Astrocyte (in vitro differentiated cells and primary cell): ENCODE data around the gene FBXO10. TPM values are rescaled to one million over a fixed set of nuclear protein-coding genes. Genes with fewer than 3 reads are reported as not detected.
"Not testable (repeated sequence)": the region's sequence is repeated elsewhere in the genome, so short reads cannot be mapped to it uniquely, and the experiment has no call there.

Experiments
- DNase-seq: peaks from one replicate; pipeline ENCODE4 v3.0.0-alpha.2; 2010; ENCODE audit warnings: low read depth
- FAIRE-seq: peaks from 2 replicates; lab custom pipeline; 2011; peaks lifted over from hg19 to GRCh38; lab: Jason Lieb, UNC
- H2AFZ ChIP-seq: 2 replicates; pipeline ENCODE4 v1.6.0; 2012; ENCODE audit warnings: low read depth, low read length, inconsistent platforms
- H3K27ac ChIP-seq: 2 replicates; pipeline ENCODE4 v1.5.1; 2011; ENCODE audit warnings: low read depth, low read length, inconsistent platforms
- H3K27me3 ChIP-seq: 2 replicates; pipeline ENCODE4 v1.6.0; 2011; ENCODE audit warnings: low read length, inconsistent platforms; ENCODE audit not compliant: insufficient read depth
- H3K36me3 ChIP-seq: 2 replicates; pipeline ENCODE4 v1.5.1; 2011; ENCODE audit warnings: low read length, inconsistent platforms; ENCODE audit not compliant: insufficient read depth
- H3K4me1 ChIP-seq: 2 replicates; pipeline ENCODE4 v1.5.1; 2011; ENCODE audit warnings: low read length, inconsistent platforms; ENCODE audit not compliant: insufficient read depth
- H3K4me2 ChIP-seq: 2 replicates; pipeline ENCODE4 v1.6.0; 2012; ENCODE audit warnings: low read length, inconsistent platforms
- H3K4me3 ChIP-seq: 2 replicates; pipeline ENCODE4 v1.5.1; 2011; ENCODE audit warnings: low read depth, mild to moderate bottlenecking, low read length, inconsistent platforms; ENCODE audit not compliant: insufficient read depth
- H3K79me2 ChIP-seq: 2 replicates; pipeline ENCODE4 v1.6.0; 2012; ENCODE audit warnings: mild to moderate bottlenecking, low read length, inconsistent platforms; ENCODE audit not compliant: insufficient read depth
- H3K9ac ChIP-seq: 2 replicates; pipeline ENCODE4 v1.6.0; 2012; ENCODE audit warnings: mild to moderate bottlenecking, low read length, inconsistent platforms
- H3K9me3 ChIP-seq: 2 replicates; pipeline ENCODE4 v1.5.1; 2012; ENCODE audit warnings: low read depth, mild to moderate bottlenecking, low read length, inconsistent platforms; ENCODE audit not compliant: insufficient read depth
- H4K20me1 ChIP-seq: 2 replicates; pipeline ENCODE4 v1.6.0; 2012; ENCODE audit warnings: low read length, inconsistent platforms; ENCODE audit not compliant: insufficient read depth
- H3K27ac Mint-ChIP-seq: one replicate; pipeline ENCODE4 v1.8.0; 2021; ENCODE audit warnings: mild to moderate bottlenecking, mixed read lengths; ENCODE audit not compliant: unreplicated experiment
- H3K27me3 Mint-ChIP-seq: one replicate; pipeline ENCODE4 v1.8.0; 2021; ENCODE audit warnings: low read depth, mixed read lengths; ENCODE audit not compliant: unreplicated experiment
- H3K36me3 Mint-ChIP-seq: one replicate; pipeline ENCODE4 v1.8.0; 2021; ENCODE audit warnings: low read depth, mixed read lengths; ENCODE audit not compliant: unreplicated experiment
- H3K4me1 Mint-ChIP-seq: one replicate; pipeline ENCODE4 v1.8.0; 2021; ENCODE audit warnings: low read depth, mixed read lengths; ENCODE audit not compliant: unreplicated experiment
- H3K4me3 Mint-ChIP-seq: one replicate; pipeline ENCODE4 v1.8.0; 2021; ENCODE audit warnings: mild to moderate bottlenecking, moderate library complexity, mixed read lengths; ENCODE audit not compliant: unreplicated experiment
- H3K9me3 Mint-ChIP-seq: one replicate; pipeline ENCODE4 v1.8.0; 2021; ENCODE audit warnings: mild to moderate bottlenecking, mixed read lengths; ENCODE audit not compliant: unreplicated experiment
- EZH2 ChIP-seq: IDR thresholded peaks from 2 replicates; pipeline ENCODE4 v1.6.1; 2012; ENCODE audit warnings: mild to moderate bottlenecking, low read length, inconsistent platforms; ENCODE audit not compliant: insufficient read depth
- total RNA-seq: library from RNA; stranded (reverse); gene quantifications from 2 replicates; pipeline ENCODE4 v1.2.1, GENCODE V29; 2021
- TF ChIP-seq, protein P1 (sequence below): IDR thresholded peaks from 2 replicates; pipeline ENCODE4 v1.5.1; 2011; ENCODE audit warnings: low read depth, mild to moderate bottlenecking, inconsistent platforms, low read length, moderate library complexity; ENCODE audit not compliant: insufficient read depth

FBXO10 gene
- total RNA-seq, 1 donor from 2014 or later: 12.7 TPM

DNA sequence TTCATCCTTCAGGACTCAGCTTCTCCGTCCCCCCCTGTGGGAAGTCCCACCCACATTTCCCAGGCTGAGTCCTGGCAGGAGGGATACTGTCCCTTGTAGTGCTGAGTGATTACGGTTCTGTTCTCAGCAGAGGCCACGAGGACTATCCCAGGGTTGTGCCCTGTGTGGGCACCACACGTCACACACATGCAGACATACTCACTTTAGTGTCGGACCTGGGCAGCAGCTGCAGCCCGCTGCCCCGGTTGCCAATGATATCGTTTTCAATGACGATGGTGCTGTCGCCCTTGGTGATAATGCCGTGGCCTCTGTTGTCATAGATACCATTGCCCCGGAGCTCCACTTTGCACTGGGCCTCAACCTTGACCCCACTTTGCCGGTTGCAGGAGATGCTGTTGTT lies 58.3 kb downstream of the FBXO10 start:
- FAIRE-seq (no peak), DNase-seq (no peak)
- H3K9me3 Mint-ChIP-seq: no peaks in the 10 kb centered on the region
- Histone ChIP-seq H3K79me2 (no peaks in the 10 kb centered on the region), H4K20me1 (no peaks in the 10 kb centered on the region), H2AFZ (no peak overlapping the region), H3K9me3 (no peaks in the 10 kb centered on the region), H3K4me2 (no peak overlapping the region), H3K27me3 (no peaks in the 10 kb centered on the region), H3K27ac (no peak overlapping the region), H3K4me3 (no peak overlapping the region), H3K9ac (no peak overlapping the region), H3K4me1 (no peaks in the 10 kb centered on the region), H3K36me3 (no peaks in the 10 kb centered on the region)
- peaks cover 26% of the 10 kb centered on the region for H3K36me3 Mint-ChIP-seq
- H3K27me3 Mint-ChIP-seq: no peaks in the 10 kb centered on the region
- no peak overlapping the region for H3K27ac Mint-ChIP-seq
- no peaks in the 10 kb centered on the region for H3K4me1 Mint-ChIP-seq
- no peak overlapping the region for H3K4me3 Mint-ChIP-seq
- TF ChIP-seq, protein P1, sequence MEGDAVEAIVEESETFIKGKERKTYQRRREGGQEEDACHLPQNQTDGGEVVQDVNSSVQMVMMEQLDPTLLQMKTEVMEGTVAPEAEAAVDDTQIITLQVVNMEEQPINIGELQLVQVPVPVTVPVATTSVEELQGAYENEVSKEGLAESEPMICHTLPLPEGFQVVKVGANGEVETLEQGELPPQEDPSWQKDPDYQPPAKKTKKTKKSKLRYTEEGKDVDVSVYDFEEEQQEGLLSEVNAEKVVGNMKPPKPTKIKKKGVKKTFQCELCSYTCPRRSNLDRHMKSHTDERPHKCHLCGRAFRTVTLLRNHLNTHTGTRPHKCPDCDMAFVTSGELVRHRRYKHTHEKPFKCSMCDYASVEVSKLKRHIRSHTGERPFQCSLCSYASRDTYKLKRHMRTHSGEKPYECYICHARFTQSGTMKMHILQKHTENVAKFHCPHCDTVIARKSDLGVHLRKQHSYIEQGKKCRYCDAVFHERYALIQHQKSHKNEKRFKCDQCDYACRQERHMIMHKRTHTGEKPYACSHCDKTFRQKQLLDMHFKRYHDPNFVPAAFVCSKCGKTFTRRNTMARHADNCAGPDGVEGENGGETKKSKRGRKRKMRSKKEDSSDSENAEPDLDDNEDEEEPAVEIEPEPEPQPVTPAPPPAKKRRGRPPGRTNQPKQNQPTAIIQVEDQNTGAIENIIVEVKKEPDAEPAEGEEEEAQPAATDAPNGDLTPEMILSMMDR: no peak
- TF ChIP-seq EZH2: no peak

DNA sequence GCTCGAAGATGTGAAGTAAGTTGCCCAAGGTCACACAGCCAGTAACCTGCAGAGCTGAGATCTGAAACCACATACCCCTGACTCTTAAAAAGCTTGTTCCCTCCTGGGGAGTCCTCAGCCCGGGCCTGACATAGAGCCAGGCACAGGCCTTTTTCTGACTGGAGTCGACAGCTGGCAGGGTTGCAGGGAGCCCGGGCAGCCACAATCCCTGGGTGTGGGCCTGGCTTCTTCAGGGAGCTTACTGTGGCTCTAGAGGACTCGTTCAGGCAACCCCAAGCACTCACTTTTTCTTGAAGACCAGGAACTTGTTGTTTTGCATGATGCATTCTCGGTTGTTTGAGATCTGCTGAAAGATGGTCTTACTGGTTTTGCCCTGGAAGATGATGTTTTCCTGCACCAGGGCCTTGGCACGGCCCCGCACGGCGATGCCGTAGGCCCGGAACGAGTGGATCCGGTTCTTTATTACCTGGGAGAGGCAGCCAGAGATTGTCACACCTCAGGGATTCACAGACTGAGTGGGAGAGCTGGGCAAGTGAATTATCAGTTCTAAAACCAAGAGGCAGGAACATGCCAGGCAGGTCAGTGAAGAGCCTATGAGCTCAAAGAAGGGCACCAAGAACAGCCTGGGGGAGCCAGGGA lies 60.4 kb downstream of the FBXO10 start:
- Histone ChIP-seq H3K4me2 (no peak overlapping the region), H4K20me1 (no peaks in the 10 kb centered on the region), H3K36me3 (no peaks in the 10 kb centered on the region), H3K27me3 (no peaks in the 10 kb centered on the region), H3K27ac (no peak overlapping the region), H3K9me3 (no peaks in the 10 kb centered on the region), H3K79me2 (no peaks in the 10 kb centered on the region), H3K4me3 (no peak overlapping the region), H3K9ac (no peak overlapping the region), H3K4me1 (no peaks in the 10 kb centered on the region), H2AFZ (no peak overlapping the region)
- H3K36me3 Mint-ChIP-seq: peaks cover 19% of the 10 kb centered on the region
- no peak overlapping the region for H3K4me3 Mint-ChIP-seq
- DNase-seq (no peak), FAIRE-seq (no peak)
- H3K4me1 Mint-ChIP-seq: no peaks in the 10 kb centered on the region
- no peak overlapping the region for H3K27ac Mint-ChIP-seq
- H3K27me3 Mint-ChIP-seq: no peaks in the 10 kb centered on the region
- H3K9me3 Mint-ChIP-seq: no peaks in the 10 kb centered on the region
- no peak for TF ChIP-seq EZH2
- TF ChIP-seq, protein P1: no peak

DNA sequence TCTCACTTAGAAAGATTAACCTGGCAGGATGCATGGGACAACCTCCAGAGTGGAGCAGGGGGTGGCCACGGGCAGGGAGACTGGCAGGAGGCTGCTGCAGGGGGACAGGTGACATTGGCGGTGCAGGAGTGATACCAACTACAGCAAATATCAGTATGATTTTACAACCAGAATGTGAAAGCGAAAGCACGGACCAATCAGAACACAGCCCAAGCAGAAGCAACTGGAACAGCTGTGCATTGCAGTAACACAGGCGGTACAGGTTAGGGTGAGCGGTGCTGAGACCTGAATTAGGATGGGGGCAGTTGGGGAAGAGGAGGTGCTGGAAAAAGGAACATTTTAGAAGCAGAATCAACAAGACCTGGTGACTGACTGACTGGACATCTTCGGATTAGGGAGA lies 61.2 kb downstream of the FBXO10 start:
- no peak overlapping the region for H3K4me3 ChIP-seq
- no peaks in the 10 kb centered on the region for H3K9me3 ChIP-seq
- no peak for TF ChIP-seq EZH2
- TF ChIP-seq, protein P1: no peak
- H3K9ac ChIP-seq: no peak overlapping the region
- H3K36me3 ChIP-seq: no peaks in the 10 kb centered on the region
- no peak for DNase-seq
- FAIRE-seq: no peak
- H3K36me3 Mint-ChIP-seq: peaks cover 17% of the 10 kb centered on the region
- H3K27me3 Mint-ChIP-seq: no peaks in the 10 kb centered on the region
- no peak overlapping the region for H2AFZ ChIP-seq
- no peak overlapping the region for H3K27ac ChIP-seq
- no peak overlapping the region for H3K4me3 Mint-ChIP-seq
- H3K4me1 ChIP-seq: no peaks in the 10 kb centered on the region
- H3K9me3 Mint-ChIP-seq: no peaks in the 10 kb centered on the region
- H3K4me2 ChIP-seq: no peak overlapping the region
- H4K20me1 ChIP-seq: no peaks in the 10 kb centered on the region
- no peaks in the 10 kb centered on the region for H3K4me1 Mint-ChIP-seq
- H3K27ac Mint-ChIP-seq: no peak overlapping the region
- no peaks in the 10 kb centered on the region for H3K27me3 ChIP-seq
- H3K79me2 ChIP-seq: no peaks in the 10 kb centered on the region

DNA sequence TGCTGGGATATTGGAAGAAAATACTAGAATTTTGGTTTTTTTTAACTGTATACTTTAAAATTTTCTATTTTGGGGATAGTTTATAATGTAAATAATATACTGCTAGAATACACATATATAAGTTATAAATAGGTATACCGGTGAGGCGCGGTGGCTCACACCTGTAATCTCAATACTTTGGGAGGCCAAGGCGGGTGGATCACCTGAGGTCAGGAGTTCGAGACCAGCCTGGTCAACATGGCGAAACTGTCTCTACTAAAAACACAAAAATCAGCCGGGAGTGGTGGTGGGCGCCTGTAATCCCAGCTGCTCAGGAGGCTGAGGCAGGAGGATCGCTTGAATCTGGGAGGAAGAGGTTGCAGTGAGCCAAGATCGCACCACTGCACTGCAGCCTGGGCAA lies 61.8 kb downstream of the FBXO10 start:
- H3K27ac Mint-ChIP-seq, H3K27me3 Mint-ChIP-seq, DNase-seq, H3K4me2 ChIP-seq, H3K4me1 ChIP-seq, H3K4me3 ChIP-seq, H3K4me3 Mint-ChIP-seq, H3K79me2 ChIP-seq, H3K9ac ChIP-seq, H4K20me1 ChIP-seq, H3K4me1 Mint-ChIP-seq, H2AFZ ChIP-seq, H3K27me3 ChIP-seq, H3K9me3 ChIP-seq, H3K36me3 ChIP-seq, H3K27ac ChIP-seq, FAIRE-seq, H3K9me3 Mint-ChIP-seq: not testable (repeated sequence)
- peaks cover 17% of the 10 kb centered on the region for H3K36me3 Mint-ChIP-seq
